ENCODE data around the gene IL4R.

DNA sequence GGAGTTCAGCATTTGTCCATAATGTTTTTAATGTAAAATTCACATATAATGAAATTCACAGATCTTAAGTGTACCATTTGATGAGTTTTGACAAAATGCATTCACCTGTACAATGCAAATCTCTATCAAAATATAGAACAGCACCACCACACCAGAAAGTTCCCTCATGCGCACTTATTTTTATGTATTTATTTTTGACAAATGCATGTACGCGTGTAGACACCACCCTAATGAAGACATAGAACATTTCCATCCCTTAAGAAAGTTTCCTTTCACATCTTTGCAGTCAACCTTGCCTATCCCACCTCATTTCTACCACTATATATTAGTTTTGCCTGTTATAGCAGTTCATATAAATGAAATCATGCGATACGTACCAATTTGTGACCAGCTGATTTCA is 15.6 kb upstream of the IL4R start:
- TF ChIP-seq, protein P1, sequence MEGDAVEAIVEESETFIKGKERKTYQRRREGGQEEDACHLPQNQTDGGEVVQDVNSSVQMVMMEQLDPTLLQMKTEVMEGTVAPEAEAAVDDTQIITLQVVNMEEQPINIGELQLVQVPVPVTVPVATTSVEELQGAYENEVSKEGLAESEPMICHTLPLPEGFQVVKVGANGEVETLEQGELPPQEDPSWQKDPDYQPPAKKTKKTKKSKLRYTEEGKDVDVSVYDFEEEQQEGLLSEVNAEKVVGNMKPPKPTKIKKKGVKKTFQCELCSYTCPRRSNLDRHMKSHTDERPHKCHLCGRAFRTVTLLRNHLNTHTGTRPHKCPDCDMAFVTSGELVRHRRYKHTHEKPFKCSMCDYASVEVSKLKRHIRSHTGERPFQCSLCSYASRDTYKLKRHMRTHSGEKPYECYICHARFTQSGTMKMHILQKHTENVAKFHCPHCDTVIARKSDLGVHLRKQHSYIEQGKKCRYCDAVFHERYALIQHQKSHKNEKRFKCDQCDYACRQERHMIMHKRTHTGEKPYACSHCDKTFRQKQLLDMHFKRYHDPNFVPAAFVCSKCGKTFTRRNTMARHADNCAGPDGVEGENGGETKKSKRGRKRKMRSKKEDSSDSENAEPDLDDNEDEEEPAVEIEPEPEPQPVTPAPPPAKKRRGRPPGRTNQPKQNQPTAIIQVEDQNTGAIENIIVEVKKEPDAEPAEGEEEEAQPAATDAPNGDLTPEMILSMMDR (conservative IDR thresholded peaks at IDR 0.05): no peak
- no peak for TF ChIP-seq ZFX (IDR thresholded peaks at IDR 0.05)

All from C4-2B (cell line).